AG09309 (cell line): ENCODE data around the gene RC3H1.
"Not testable (repeated sequence)": the region's sequence is repeated elsewhere in the genome, so short reads cannot be mapped to it uniquely, and the experiment has no call there.

Source experiments
- DNase-seq: peaks from one replicate; pipeline ENCODE4 v3.0.0-alpha.2; 2010; ENCODE audit warnings: low read depth
- H3K4me3 ChIP-seq: 2 replicates; pipeline ENCODE4 v1.5.1; 2011; ENCODE audit warnings: mild to moderate bottlenecking, low read depth, low read length, moderate library complexity; ENCODE audit not compliant: control insufficient read depth
- TF ChIP-seq, protein P1 (sequence below): IDR thresholded peaks from 2 replicates; pipeline ENCODE4 v1.5.1; 2011; ENCODE audit warnings: mild to moderate bottlenecking, low read depth, low read length, inconsistent platforms; ENCODE audit not compliant: insufficient read depth, control insufficient read depth; ENCODE audit errors: missing control alignments

RC3H1 gene

DNA sequence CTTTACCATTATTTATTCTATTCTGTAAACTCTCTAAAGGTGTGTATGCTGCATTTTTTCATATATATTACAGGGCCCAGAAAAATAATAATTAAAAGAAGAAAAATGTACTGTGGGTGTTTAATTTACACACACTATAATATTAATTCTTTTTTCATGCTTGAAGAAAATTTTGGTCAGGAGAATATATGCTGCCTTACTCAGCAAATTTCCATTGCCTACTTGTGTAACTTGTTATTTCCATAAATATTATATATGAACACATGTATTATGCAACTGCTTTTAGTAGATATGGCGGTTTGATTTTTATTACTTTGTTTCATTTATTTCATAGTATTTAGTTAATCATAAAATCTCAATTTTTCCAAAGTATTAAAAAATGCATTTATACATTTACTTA lies 58.7 kb downstream of the RC3H1 start:
- H3K4me3 ChIP-seq: no peak overlapping the region
- DNase-seq: no peak
- TF ChIP-seq, protein P1, sequence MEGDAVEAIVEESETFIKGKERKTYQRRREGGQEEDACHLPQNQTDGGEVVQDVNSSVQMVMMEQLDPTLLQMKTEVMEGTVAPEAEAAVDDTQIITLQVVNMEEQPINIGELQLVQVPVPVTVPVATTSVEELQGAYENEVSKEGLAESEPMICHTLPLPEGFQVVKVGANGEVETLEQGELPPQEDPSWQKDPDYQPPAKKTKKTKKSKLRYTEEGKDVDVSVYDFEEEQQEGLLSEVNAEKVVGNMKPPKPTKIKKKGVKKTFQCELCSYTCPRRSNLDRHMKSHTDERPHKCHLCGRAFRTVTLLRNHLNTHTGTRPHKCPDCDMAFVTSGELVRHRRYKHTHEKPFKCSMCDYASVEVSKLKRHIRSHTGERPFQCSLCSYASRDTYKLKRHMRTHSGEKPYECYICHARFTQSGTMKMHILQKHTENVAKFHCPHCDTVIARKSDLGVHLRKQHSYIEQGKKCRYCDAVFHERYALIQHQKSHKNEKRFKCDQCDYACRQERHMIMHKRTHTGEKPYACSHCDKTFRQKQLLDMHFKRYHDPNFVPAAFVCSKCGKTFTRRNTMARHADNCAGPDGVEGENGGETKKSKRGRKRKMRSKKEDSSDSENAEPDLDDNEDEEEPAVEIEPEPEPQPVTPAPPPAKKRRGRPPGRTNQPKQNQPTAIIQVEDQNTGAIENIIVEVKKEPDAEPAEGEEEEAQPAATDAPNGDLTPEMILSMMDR: no peak

DNA sequence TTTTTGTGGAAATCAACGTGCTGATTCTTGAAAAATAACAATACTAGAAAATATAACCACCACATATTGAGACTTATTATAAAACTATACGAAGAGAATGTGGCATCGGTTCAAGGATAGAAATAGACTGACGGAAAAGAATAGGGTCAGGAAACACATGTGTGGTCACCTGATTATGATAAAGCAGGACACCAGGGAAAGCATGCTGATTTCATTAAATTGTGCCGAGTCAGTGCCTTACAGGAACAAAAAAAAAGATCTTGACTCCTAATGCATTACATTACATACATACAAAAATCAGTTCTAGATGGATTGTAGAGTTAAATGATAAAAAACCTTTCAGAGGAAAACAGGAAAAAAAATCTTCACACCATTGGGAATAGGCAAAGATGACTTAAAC lies 61.5 kb downstream of the RC3H1 start:
- no peak overlapping the region for H3K4me3 ChIP-seq
- DNase-seq: no peak
- TF ChIP-seq, protein P1: no peak

DNA sequence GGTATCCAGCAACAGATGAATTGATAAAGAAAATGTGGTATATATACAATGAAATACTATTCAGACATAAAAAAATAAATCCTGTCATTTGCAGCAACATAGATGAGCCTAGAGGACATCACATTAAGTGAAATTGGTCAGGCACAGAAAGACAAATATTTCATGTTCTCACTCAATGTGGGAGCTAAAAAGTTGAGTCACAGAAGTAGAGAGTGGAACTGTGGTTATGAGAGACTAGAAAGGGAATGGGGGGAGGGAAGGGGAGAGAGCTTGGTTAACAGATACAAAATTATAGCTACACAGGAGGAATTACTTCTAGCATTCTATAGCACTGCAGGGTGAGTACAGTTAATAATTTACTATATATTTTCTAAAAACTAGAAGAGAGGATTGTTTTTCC lies 68.0 kb downstream of the RC3H1 start:
- TF ChIP-seq, protein P1: no peak
- no peak overlapping the region for H3K4me3 ChIP-seq
- DNase-seq: no peak

DNA sequence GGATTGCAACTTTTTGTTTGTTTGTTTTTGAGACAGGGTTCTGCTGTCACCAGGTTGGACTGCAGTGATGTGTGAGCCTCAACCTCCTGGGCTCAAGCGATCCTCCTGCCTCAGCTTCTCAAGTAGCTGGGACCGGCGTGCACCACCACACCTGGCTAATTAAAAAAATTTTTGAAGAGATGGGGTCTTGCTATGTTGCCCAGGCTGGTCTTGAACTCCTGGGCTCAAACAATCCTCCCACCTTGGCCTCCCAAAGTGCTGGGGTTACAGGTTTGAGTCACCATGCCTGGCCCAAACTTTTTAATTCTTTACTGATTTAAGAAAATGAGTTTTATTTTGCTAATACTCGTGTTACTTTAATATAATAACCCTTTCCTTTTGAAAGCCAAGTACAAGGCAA lies 73.6 kb downstream of the RC3H1 start:
- TF ChIP-seq, protein P1: no peak

DNA sequence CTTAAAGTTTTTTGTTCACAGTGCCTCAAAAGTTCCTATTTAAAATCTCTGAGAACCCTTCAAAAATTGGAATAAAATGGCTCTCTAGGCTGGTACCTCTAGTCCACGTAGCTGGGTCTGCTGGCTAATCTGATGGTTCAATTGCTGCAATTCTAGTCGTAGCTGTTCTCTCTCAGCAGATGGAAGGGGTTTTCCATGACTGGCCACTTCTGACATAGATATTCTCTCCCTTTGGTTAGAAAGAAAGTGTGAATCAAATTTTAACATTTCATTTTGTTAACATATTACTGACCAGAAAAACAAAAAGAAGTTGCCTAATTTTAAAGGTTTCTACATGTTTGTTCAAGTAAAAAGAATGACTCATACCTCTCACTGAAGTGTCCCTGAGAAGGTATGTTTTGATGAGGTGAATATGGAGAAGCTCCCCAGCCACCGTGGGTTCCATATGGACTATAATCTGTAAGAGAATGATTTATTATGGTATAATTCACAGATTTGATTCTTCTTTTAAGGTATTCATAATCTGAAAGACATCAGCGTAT lies 75.7 kb downstream of the RC3H1 start:
- no peak for DNase-seq
- H3K4me3 ChIP-seq: no peak overlapping the region
- TF ChIP-seq, protein P1: no peak

More for the DNA sequence above, 73.6 kb downstream of the RC3H1 start:
- DNase-seq: no peak
- no peak overlapping the region for H3K4me3 ChIP-seq

DNA sequence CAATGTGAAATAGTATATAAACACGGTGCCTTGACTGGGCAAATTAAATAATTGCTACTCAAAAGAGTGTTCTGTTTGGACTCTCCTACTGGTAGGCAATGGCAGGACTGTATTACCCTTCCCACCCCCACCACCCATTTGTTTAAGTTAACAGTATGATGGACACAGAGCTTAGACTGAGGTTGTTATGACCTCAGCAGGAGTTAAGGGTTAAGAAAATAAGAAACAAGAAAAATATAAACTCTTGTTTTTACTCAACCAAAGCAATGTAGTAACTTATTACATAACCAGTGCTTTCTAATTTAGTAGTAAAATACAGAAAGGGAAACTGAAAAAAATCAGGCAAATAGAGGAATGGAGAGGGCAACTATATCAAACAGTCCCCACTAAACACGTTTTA lies 85.1 kb downstream of the RC3H1 start:
- TF ChIP-seq, protein P1: no peak
- DNase-seq: no peak
- H3K4me3 ChIP-seq: no peak overlapping the region

DNA sequence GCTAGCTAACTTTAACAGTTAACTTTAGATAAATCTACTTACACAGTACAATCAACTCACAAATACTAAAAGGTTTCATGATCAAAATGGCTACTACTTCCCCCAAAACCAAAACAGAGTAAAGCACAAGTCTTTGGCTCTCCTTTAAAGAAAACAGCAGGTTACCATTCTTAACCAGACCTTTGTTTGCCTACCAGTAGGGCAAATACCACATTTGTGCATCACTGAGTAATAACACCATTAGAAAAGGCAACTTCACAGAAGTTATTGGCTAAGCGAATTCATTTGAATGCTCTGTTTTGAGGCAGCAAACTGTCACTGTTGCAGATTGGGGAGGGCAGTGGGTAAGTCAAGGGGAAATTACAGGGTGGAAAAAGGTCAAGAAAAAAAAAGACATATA lies 87.7 kb downstream of the RC3H1 start:
- no peak overlapping the region for H3K4me3 ChIP-seq
- TF ChIP-seq, protein P1: no peak
- no peak for DNase-seq

DNA sequence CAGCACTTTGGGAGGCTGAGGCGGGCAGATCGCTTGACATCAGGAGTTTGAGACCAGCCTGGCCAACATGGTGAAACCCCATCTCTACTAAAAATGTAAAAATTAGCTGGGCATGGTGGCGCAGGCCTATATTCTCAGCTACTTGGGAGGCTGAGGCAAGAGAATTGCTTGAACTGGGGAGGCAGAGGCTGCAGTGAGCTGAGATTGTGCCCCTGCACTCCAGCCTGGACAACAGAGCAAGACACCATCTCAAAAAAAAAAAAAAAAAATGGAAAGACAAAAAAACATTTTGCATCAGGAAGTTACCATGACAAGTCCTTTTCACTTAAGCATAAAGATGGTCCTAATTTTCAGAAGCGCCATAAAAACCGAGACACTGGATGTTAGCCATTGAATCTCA lies 91.6 kb downstream of the RC3H1 start:
- not testable (repeated sequence) for DNase-seq, H3K4me3 ChIP-seq
